Adrenal gland (tissue), 5 donors: ENCODE measurements around the gene ABHD16A.

Experiments used
- CTCF ChIP-seq, 6 experiments: fragments of 450-650 bp in 4 of 6; fragments of 200-600 bp in 2 of 6; sonication (generic) in 1 of 6; IDR thresholded peaks; 1 replicate in 5 of 6; 2 replicates in 1 of 6; pipeline versions ENCODE4 v1.5.1 to v1.8.0; 2016 to 2021; ENCODE audit warnings: antibody characterized with exemption in 6 of 6, mild to moderate bottlenecking in 2 of 6, moderate library complexity in 1 of 6
- POLR2A ChIP-seq, 2 donors: fragments of 450-650 bp; IDR thresholded peaks; one replicate each; pipeline ENCODE4 v1.6.1; 2017; ENCODE audit warnings: antibody characterized with exemption in 2 of 2, mild to moderate bottlenecking in 2 of 2, moderate library complexity in 1 of 2
- donor health status: DM: no; HTN: no; CAD: no.

DNA sequence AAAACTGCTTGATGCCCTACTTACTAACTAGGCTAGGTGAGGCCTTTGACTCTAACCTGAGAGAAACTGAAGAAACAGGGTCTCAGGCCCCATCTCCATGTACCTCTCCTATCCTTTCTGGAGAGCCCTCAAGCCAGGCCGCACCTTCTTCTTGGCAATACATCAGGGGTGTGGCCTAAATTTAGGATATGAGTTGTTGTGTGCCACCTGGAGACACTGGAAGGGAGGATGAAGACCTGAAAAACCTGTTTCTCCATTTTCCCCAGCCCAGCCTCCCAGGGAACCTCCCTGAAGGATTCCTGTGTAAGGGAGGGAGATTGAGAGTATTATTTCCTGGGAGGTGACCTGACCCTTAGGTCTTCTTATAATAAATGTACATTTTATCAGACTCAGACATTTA lies 15.1 kb upstream of the ABHD16A start:
- TF ChIP-seq CTCF (IDR thresholded peaks at IDR 0.05) (no peak), POLR2A (IDR thresholded peaks at IDR 0.05) (no peak)
